ENCODE results near the gene ECE2. TPM values are rescaled to one million over a fixed set of nuclear protein-coding genes. Genes with fewer than 3 reads are reported as not detected.

ECE2 gene
- total RNA-seq, 4 donors from 2014 or later = not detected

DNA sequence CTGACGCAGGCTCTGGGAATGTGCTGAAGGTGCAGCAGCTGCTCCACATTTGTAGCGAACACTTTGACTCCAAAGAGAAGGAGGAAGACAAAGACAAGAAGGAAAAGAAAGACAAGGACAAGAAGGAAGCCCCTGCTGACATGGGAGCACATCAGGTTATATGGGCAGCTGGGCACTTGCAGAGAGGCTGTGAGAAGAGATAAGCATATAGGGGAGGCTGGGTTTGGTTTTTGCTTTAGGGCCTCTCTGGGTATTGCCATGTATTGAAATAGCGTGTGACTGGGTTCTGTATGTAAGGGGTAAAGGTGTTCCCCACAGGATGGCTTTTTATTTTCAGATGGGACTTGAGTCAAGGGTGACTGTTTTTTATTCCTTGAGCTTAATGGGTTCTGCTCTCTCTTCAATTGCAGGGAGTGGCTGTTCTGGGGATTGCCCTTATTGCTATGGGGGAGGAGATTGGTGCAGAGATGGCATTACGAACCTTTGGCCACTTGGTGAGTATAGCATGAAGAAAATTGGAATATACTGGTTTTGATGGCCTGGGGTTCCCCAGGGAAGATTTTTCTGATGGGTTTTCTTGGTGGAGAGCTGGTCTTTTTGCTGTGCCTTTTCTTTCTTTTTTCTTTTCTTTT lies 30.6 kb downstream of the ECE2 start:
- no peak for DNase-seq (ENCODE audit: low spot score in 2 of 2)
- 92 to 94% methylated on average over 4 of the region's 4 CpGs for WGBS, 2 donors
- Histone ChIP-seq H3K27me3 (no peaks in the 10 kb centered on the region), H3K27ac (no peak overlapping the region), H3K36me3 (peaks cover 4 to 86% (median 25%) of the 10 kb centered on the region in 3 donors), H3K4me1 (no peaks in the 10 kb centered on the region), H3K4me3 (no peak overlapping the region), H3K9me3 (no peaks in the 10 kb centered on the region)
- TF ChIP-seq, protein P1, sequence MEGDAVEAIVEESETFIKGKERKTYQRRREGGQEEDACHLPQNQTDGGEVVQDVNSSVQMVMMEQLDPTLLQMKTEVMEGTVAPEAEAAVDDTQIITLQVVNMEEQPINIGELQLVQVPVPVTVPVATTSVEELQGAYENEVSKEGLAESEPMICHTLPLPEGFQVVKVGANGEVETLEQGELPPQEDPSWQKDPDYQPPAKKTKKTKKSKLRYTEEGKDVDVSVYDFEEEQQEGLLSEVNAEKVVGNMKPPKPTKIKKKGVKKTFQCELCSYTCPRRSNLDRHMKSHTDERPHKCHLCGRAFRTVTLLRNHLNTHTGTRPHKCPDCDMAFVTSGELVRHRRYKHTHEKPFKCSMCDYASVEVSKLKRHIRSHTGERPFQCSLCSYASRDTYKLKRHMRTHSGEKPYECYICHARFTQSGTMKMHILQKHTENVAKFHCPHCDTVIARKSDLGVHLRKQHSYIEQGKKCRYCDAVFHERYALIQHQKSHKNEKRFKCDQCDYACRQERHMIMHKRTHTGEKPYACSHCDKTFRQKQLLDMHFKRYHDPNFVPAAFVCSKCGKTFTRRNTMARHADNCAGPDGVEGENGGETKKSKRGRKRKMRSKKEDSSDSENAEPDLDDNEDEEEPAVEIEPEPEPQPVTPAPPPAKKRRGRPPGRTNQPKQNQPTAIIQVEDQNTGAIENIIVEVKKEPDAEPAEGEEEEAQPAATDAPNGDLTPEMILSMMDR (IDR thresholded peaks at IDR 0.05) = no peak
- TF ChIP-seq EP300 (IDR thresholded peaks at IDR 0.05) (no peak), POLR2A (IDR thresholded peaks at IDR 0.05) (no peak)

DNA sequence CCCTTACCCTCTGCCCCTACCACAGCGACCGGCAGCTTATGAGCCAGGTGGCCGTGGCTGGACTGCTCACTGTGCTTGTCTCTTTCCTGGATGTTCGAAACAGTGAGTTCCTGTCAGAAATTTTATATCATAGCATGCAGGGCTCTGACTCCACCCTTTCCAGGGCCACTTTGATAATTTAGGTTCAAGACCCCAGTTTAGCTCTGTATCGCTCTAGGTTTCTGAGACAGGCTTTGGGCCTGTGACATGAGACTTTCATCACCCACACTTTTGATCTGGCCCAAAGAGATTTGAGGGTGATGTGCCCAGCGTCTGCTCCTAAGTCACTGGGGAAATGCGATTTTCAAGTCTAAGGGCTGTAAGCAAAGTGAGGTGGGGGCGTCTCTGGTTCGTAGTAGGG lies 32.1 kb downstream of the ECE2 start:
- no peak overlapping the region for H3K27ac ChIP-seq
- no peak overlapping the region for H3K4me3 ChIP-seq
- no peaks in the 10 kb centered on the region for H3K27me3 ChIP-seq
- no peak for DNase-seq (ENCODE audit: low spot score in 2 of 2)
- peaks cover 0 to 71% (median 14%) of the 10 kb centered on the region in 3 donors for H3K36me3 ChIP-seq
- WGBS, 2 donors = 94 to 95% methylated on average over 9 of the region's 9 CpGs
- TF ChIP-seq, protein P1 (IDR thresholded peaks at IDR 0.05) = no peak
- no peak for TF ChIP-seq EP300 (IDR thresholded peaks at IDR 0.05)
- TF ChIP-seq POLR2A (IDR thresholded peaks at IDR 0.05) = no peak
- no peaks in the 10 kb centered on the region for H3K9me3 ChIP-seq
- H3K4me1 ChIP-seq = no peaks in the 10 kb centered on the region

- Histone ChIP-seq H3K4me1 (peaks cover 0 to under 1% (median under 1%) of the 10 kb centered on the region in 4 donors), H3K4me3 (no peak overlapping the region), H3K27me3 (no peaks in the 10 kb centered on the region), H3K9me3 (no peaks in the 10 kb centered on the region), H3K36me3 (peaks cover 0 to 63% (median 6%) of the 10 kb centered on the region in 3 donors), H3K27ac (no peak overlapping the region)
- TF ChIP-seq EP300 (IDR thresholded peaks at IDR 0.05) (no peak), POLR2A (IDR thresholded peaks at IDR 0.05) (no peak)
- TF ChIP-seq, protein P1 (IDR thresholded peaks at IDR 0.05) = no peak
- WGBS, 2 donors = 71% methylated on average over 7 of the region's 7 CpGs
- no peak for DNase-seq (ENCODE audit: low spot score in 2 of 2)
Measured at GRCh38 chr3:184308744-184309143, 32.9 kb downstream of the ECE2 start.

- no peak for DNase-seq (ENCODE audit: low spot score in 2 of 2)
- H3K4me3 ChIP-seq = no peak overlapping the region
- peaks cover 0 to 35% (median 0%) of the 10 kb centered on the region in 3 donors for H3K36me3 ChIP-seq
- no peaks in the 10 kb centered on the region for H3K27me3 ChIP-seq
- TF ChIP-seq, protein P1 (IDR thresholded peaks at IDR 0.05) = no peak
- TF ChIP-seq EP300 (IDR thresholded peaks at IDR 0.05) = no peak
- no peak for TF ChIP-seq POLR2A (IDR thresholded peaks at IDR 0.05)
- no peaks in the 10 kb centered on the region for H3K9me3 ChIP-seq
- H3K27ac ChIP-seq = no peak overlapping the region
- H3K4me1 ChIP-seq = peaks cover 0 to 17% (median 9%) of the 10 kb centered on the region in 4 donors
Measured at GRCh38 chr3:184311633-184312032, 35.8 kb downstream of the ECE2 start.

DNA sequence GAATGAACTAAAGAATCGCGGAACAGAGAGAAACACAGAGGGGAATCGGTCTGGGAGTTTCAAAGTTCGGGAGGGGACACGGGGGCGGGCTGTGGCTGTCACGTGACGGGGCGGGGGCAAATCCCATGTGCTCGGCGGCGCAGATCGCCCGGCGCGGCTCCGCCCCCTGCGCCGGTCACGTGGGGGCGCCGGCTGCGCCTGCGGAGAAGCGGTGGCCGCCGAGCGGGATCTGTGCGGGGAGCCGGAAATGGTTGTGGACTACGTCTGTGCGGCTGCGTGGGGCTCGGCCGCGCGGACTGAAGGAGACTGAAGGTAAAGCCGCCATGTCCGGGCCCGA lies 38.5 kb downstream of the ECE2 start, which contains the start of gene EIF4G1:
Gene EIF4G1, plus strand, starts transcription at position 244 of the 337 bp plus-strand sequence. CDS start 1,191 bp downstream, outside the sequence.
- TF ChIP-seq EP300 (IDR thresholded peaks at IDR 0.05) (peak in 1 of 2 donors; percentile 74), POLR2A (IDR thresholded peaks at IDR 0.05) (peak in 1 of 2 donors; percentile 75)
- TF ChIP-seq, protein P1 (IDR thresholded peaks at IDR 0.05) = no peak
- Histone ChIP-seq H3K4me3 (peak within 1 kb of the TSS; percentile 48 to 98 (median 88)), H3K4me1 (peaks cover 0 to 44% (median 26%) of the 10 kb centered on the region in 4 donors), H3K9me3 (no peaks in the 10 kb centered on the region), H3K27ac (peak within 1 kb of the TSS; percentile 84 to 99 (median 97)), H3K36me3 (peaks cover 0 to 28% (median 0%) of the 10 kb centered on the region in 3 donors), H3K27me3 (no peaks in the 10 kb centered on the region)
- DNase-seq (ENCODE audit: low spot score in 2 of 2) = peak; percentile 92 to 95
- WGBS, 2 donors = 0 to 1% methylated on average over 17 to 35 of the region's 40 CpGs

Measured in tibial nerve (tissue), 4 donors.